ENCODE measurements around the gene PHOX2A.
"Not testable (repeated sequence)": the region's sequence is repeated elsewhere in the genome, so short reads cannot be mapped to it uniquely, and the experiment has no call there.

The PHOX2A gene

DNA sequence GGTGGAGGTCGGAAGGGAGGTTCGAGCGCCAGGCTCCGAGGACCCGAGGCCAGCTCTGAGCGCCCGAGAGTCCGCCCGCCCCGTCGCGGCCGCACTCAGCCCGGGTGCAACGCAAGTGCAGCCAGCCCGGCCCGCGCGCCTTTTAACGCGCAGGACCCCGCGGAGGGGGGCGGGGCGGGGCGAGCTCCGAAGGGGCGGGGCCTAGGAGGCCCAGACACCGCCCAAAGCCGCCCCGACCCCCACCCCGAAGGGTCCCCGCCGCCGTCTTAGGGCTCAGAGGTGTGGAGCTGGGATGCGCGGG, at the start of gene PHOX2A:
TSS of gene PHOX2A (minus strand) at position 117 of the 301 bp plus-strand sequence. CDS start 172 bp downstream, outside the sequence.
- Histone ChIP-seq H3K9me3 (no peaks in the 10 kb centered on the region), H3K4me1 (ENCODE audit: control insufficient read depth in 1 of 2, insufficient read depth in 1 of 2, low read depth in 1 of 2, low read length in 1 of 2) (peaks cover 14 to 30% of the 10 kb centered on the region in 2 experiments), H3K27ac (no peak within 1 kb of the TSS), H3K27me3 (peaks cover 100% of the 10 kb centered on the region), H3K36me3 (no peaks in the 10 kb centered on the region), H3K4me3 (ENCODE audit: low read depth in 1 of 2, low read length in 1 of 2) (no peak within 1 kb of the TSS)
- TF ChIP-seq, protein P1, sequence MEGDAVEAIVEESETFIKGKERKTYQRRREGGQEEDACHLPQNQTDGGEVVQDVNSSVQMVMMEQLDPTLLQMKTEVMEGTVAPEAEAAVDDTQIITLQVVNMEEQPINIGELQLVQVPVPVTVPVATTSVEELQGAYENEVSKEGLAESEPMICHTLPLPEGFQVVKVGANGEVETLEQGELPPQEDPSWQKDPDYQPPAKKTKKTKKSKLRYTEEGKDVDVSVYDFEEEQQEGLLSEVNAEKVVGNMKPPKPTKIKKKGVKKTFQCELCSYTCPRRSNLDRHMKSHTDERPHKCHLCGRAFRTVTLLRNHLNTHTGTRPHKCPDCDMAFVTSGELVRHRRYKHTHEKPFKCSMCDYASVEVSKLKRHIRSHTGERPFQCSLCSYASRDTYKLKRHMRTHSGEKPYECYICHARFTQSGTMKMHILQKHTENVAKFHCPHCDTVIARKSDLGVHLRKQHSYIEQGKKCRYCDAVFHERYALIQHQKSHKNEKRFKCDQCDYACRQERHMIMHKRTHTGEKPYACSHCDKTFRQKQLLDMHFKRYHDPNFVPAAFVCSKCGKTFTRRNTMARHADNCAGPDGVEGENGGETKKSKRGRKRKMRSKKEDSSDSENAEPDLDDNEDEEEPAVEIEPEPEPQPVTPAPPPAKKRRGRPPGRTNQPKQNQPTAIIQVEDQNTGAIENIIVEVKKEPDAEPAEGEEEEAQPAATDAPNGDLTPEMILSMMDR (IDR thresholded peaks at IDR 0.05) = no peak

GRCh38 chr11:72293391-72293790, 49.4 kb upstream of the PHOX2A start:
- no peak overlapping the region for H3K27ac ChIP-seq
- no peaks in the 10 kb centered on the region for H3K9me3 ChIP-seq
- H3K4me3 ChIP-seq (ENCODE audit: low read depth in 1 of 2, low read length in 1 of 2) = no peak overlapping the region
- TF ChIP-seq, protein P1 (IDR thresholded peaks at IDR 0.05) = no peak
- H3K27me3 ChIP-seq = no peaks in the 10 kb centered on the region
- H3K4me1 ChIP-seq (ENCODE audit: control insufficient read depth in 1 of 2, insufficient read depth in 1 of 2, low read depth in 1 of 2, low read length in 1 of 2) = no peaks in the 10 kb centered on the region
- H3K36me3 ChIP-seq = peaks cover 64% of the 10 kb centered on the region

- no peaks in the 10 kb centered on the region for H3K4me1 ChIP-seq (ENCODE audit: control insufficient read depth in 1 of 2, insufficient read depth in 1 of 2, low read depth in 1 of 2, low read length in 1 of 2)
- H3K4me3 ChIP-seq (ENCODE audit: low read depth in 1 of 2, low read length in 1 of 2) = no peak overlapping the region
- no peaks in the 10 kb centered on the region for H3K9me3 ChIP-seq
- H3K27ac ChIP-seq = no peak overlapping the region
- no peaks in the 10 kb centered on the region for H3K27me3 ChIP-seq
- H3K36me3 ChIP-seq = peaks cover 53% of the 10 kb centered on the region
- TF ChIP-seq, protein P1 (IDR thresholded peaks at IDR 0.05) = no peak
Observed at GRCh38 chr11:72292106-72292785, 48.3 kb upstream of the PHOX2A start.

GRCh38 chr11:72290741-72291140, 46.8 kb upstream of the PHOX2A start:
- H3K9me3 ChIP-seq; H3K27ac ChIP-seq; H3K27me3 ChIP-seq; H3K4me3 ChIP-seq (ENCODE audit: low read depth in 1 of 2, low read length in 1 of 2); H3K4me1 ChIP-seq (ENCODE audit: control insufficient read depth in 1 of 2, insufficient read depth in 1 of 2, low read depth in 1 of 2, low read length in 1 of 2): not testable (repeated sequence)
- H3K36me3 ChIP-seq = peaks cover 38% of the 10 kb centered on the region

DNA sequence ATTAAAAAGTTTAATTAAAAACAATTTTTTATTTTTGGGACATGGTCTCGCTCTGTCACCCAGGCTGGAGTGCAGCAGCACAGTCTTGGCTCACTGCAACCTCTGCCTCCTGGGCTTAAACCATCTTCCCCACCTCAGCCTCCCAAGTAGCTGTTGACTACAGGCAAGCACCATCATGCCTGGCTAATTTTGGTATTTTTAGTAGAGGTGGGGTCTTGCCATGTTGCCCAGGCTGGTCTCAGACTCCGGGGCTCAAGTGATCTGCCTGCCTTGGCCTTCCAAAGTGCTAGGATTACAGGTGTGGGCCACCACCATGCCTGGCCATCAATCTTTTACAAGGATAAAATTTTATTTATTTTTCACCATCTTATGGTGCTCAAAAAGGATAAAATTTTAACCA, 43.3 kb upstream of the PHOX2A start:
- TF ChIP-seq, protein P1 (IDR thresholded peaks at IDR 0.05) = no peak
- peaks cover 3% of the 10 kb centered on the region for H3K36me3 ChIP-seq
- H3K4me3 ChIP-seq (ENCODE audit: low read depth in 1 of 2, low read length in 1 of 2) = no peak overlapping the region
- peaks cover 30% of the 10 kb centered on the region for H3K27me3 ChIP-seq
- H3K4me1 ChIP-seq (ENCODE audit: control insufficient read depth in 1 of 2, insufficient read depth in 1 of 2, low read depth in 1 of 2, low read length in 1 of 2) = no peaks in the 10 kb centered on the region
- no peak overlapping the region for H3K27ac ChIP-seq
- no peaks in the 10 kb centered on the region for H3K9me3 ChIP-seq

GRCh38 chr11:72283947-72284346, 40.0 kb upstream of the PHOX2A start:
- H3K9me3 ChIP-seq = no peaks in the 10 kb centered on the region
- no peaks in the 10 kb centered on the region for H3K36me3 ChIP-seq
- no peaks in the 10 kb centered on the region for H3K4me1 ChIP-seq (ENCODE audit: control insufficient read depth in 1 of 2, insufficient read depth in 1 of 2, low read depth in 1 of 2, low read length in 1 of 2)
- TF ChIP-seq, protein P1 (IDR thresholded peaks at IDR 0.05) = no peak
- H3K4me3 ChIP-seq (ENCODE audit: low read depth in 1 of 2, low read length in 1 of 2) = no peak overlapping the region
- no peak overlapping the region for H3K27ac ChIP-seq
- H3K27me3 ChIP-seq = peaks cover 37% of the 10 kb centered on the region

All from neutrophil (primary cell).